Measurements from ENCODE around the gene CCDC24. TPM values are rescaled to one million over a fixed set of nuclear protein-coding genes. Genes with fewer than 3 reads are reported as not detected.

The CCDC24 gene
- total RNA-seq, 1 experiment from 2014 or later, result 11.8 TPM

- Histone ChIP-seq H3K4me2 (ENCODE audit: insufficient read depth, insufficient read length, low read length) (no peak overlapping the region), H3K27ac (ENCODE audit: insufficient read length, low read depth, low read length) (no peak overlapping the region), H3K79me2 (ENCODE audit: insufficient read depth, low read length) (no peaks in the 10 kb centered on the region), H3K23ac (ENCODE audit: insufficient read length, low read depth, low read length) (no peak overlapping the region), H4K91ac (ENCODE audit: insufficient read length, low read depth, low read length) (no peak overlapping the region), H3K27me3 (ENCODE audit: insufficient read depth, low read length) (no peaks in the 10 kb centered on the region), H3K4ac (ENCODE audit: low read depth, low read length) (no peak overlapping the region), H4K5ac (ENCODE audit: insufficient read length, low read depth, low read length) (no peak overlapping the region), H3K18ac (ENCODE audit: insufficient read length, low read depth, low read length) (no peak overlapping the region), H2BK120ac (ENCODE audit: low read depth, low read length, poor library complexity, severe bottlenecking) (no peak overlapping the region), H2AFZ (ENCODE audit: low read length) (no peak overlapping the region), H3T11ph (ENCODE audit: low read length) (no peak overlapping the region), H3K9ac (ENCODE audit: extremely low read depth, insufficient read length, low read length) (no peak overlapping the region), H3K4me1 (ENCODE audit: insufficient read depth, low read length) (no peaks in the 10 kb centered on the region), H3K79me1 (ENCODE audit: insufficient read depth, low read depth, low read length, poor library complexity, severe bottlenecking) (no peaks in the 10 kb centered on the region), H2BK20ac (ENCODE audit: low read depth, low read length, poor library complexity, severe bottlenecking) (no peak overlapping the region), H3K14ac (ENCODE audit: insufficient read depth, low read length) (no peak overlapping the region; the same call in 1 of the 2 replicates), H2BK12ac (ENCODE audit: insufficient read length, low read depth, low read length) (no peak overlapping the region), H2BK15ac (ENCODE audit: low read depth, low read length) (no peak overlapping the region), H3K9me3 (ENCODE audit: control insufficient read depth, low read depth, low read length) (no peaks in the 10 kb centered on the region), H2BK5ac (ENCODE audit: insufficient read length, low read length) (no peak overlapping the region), H4K20me1 (ENCODE audit: control insufficient read depth, insufficient read depth, insufficient read length) (no peaks in the 10 kb centered on the region), H3K23me2 (ENCODE audit: insufficient read length, low read depth, low read length, poor library complexity, severe bottlenecking) (no peaks in the 10 kb centered on the region), H3K56ac (ENCODE audit: insufficient read length, low read depth, low read length) (no peak overlapping the region), H4K8ac (replicated peaks; ENCODE audit: insufficient read length, low read depth, low read length) (no peak overlapping the region), H2AK5ac (ENCODE audit: insufficient read length, low read length) (no peak overlapping the region)
- no peak for TF ChIP-seq CTCF (conservative IDR thresholded peaks at IDR 0.05)
- Mint-ChIP-seq H3K4me3 (no peak overlapping the region), H3K27ac (peak overlapping the region in 1 of 3 experiments; percentile 15; a peak in 2 of 7 replicates), H3K4me1 (peaks cover 0 to under 1% of the 10 kb centered on the region in 2 experiments; a peak in 2 of 4 replicates), H3K27me3 (ENCODE audit: low read depth) (no peaks in the 10 kb centered on the region), H3K9me3 (no peaks in the 10 kb centered on the region), H3K36me3 (ENCODE audit: insufficient read depth in 1 of 3, low read depth in 3 of 3) (peaks cover 1 to 22% (median 16%) of the 10 kb centered on the region in 3 experiments; a peak in 5 of 7 replicates)
- DNase-seq, result no peak
- WGBS (ENCODE audit: extremely low coverage, insufficient read length, low lambda C conversion rate), result no CpG with 5 or more reads among the region's 9 CpGs
Measured at GRCh38 chr1:43958351-43959255, 32.8 kb upstream of the CCDC24 start.

Measured in H9 (cell line).